ENCODE results near the gene PLEKHG2. TPM values are rescaled to one million over a fixed set of nuclear protein-coding genes. Genes with fewer than 3 reads are reported as not detected.

Gene PLEKHG2, protein sequence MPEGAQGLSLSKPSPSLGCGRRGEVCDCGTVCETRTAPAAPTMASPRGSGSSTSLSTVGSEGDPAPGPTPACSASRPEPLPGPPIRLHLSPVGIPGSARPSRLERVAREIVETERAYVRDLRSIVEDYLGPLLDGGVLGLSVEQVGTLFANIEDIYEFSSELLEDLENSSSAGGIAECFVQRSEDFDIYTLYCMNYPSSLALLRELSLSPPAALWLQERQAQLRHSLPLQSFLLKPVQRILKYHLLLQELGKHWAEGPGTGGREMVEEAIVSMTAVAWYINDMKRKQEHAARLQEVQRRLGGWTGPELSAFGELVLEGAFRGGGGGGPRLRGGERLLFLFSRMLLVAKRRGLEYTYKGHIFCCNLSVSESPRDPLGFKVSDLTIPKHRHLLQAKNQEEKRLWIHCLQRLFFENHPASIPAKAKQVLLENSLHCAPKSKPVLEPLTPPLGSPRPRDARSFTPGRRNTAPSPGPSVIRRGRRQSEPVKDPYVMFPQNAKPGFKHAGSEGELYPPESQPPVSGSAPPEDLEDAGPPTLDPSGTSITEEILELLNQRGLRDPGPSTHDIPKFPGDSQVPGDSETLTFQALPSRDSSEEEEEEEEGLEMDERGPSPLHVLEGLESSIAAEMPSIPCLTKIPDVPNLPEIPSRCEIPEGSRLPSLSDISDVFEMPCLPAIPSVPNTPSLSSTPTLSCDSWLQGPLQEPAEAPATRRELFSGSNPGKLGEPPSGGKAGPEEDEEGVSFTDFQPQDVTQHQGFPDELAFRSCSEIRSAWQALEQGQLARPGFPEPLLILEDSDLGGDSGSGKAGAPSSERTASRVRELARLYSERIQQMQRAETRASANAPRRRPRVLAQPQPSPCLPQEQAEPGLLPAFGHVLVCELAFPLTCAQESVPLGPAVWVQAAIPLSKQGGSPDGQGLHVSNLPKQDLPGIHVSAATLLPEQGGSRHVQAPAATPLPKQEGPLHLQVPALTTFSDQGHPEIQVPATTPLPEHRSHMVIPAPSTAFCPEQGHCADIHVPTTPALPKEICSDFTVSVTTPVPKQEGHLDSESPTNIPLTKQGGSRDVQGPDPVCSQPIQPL (N-terminal part only)
- total RNA-seq: 10 to 100 TPM; 69.1 to 72.5 TPM

DNA sequence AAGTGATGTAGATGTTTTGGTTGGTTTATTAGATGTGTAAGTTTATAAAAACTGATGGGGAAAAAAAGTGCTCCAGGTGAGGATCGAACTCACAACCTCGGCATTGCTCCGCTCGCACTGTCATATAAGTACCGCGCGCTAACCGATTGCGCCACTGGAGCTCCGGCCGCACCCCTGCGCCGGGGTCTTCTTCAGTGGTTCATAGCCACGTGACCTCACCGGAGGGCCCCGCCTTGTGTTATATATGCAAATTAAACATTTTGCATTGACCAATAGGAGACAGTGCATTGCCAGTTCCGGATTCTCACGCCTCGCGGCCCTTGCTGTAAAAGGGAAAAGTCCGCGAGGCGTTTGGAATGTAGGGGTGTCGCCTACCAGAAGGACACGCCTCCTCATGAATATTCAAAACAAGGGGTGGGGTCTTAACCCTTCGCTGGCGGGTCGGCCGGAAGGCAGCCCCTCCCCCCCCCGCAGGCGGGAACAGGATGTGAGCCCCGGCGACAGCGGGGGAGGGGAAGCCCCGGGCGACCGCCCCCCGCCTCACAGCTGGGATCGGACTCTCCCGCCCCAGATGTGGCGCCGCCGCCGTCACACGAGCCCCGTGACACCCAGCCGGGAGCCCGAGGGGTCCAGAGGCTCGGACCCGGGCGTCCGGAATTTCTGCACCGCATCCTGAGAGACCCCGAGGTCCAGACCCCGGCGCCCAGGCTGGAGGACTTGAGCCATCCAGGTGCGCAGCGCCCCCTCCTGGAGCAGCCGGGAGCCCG is at the start of gene PLEKHG2:
Gene PLEKHG2, plus strand, starts transcription at position 570 of the 767 bp plus-strand sequence. CDS start 1,418 bp downstream, outside the sequence.

DNA sequence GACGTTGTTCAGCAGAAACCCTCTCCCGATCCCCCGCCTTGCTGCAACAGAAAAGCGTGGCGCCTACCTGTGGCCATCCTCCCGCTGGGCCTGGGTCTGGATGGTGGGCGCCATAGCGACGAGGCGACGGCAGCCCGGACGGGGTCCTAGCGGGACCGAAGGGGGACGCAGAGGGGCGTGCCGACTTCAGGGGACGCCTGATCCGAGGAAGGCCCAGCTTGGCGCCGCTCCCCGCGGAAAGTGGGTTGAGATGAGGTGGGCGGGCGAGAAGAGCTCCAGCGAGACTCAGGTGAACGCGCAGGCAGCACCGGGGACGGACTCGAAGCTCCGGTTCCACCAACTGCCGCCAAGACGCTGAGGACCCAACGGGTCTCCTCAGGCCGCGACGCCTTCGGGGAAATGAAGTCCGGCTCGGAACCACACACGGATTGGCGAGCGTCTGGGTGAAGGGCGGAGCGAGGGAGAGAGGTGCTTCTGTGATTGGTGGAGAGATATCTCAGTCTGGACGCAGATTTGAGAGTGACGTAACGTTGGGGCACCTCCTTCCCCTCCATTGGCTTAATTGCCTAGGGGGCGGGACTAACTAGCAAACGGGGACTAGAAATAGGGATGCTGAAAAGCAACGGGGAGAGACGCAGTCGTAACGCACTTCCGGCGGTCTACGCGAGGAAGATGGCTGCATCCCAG is 21.6 kb upstream of the PLEKHG2 start, which contains the start of the genes MED29 and PAF1:
Gene MED29, plus strand, starts transcription at position 628 of the 687 bp plus-strand sequence. Its CDS starts 45 bp downstream, at position 673.
Gene PAF1, minus strand, starts transcription at position 356 of the 687 bp plus-strand sequence. Its CDS starts 242 bp downstream, at position 114.

DNA sequence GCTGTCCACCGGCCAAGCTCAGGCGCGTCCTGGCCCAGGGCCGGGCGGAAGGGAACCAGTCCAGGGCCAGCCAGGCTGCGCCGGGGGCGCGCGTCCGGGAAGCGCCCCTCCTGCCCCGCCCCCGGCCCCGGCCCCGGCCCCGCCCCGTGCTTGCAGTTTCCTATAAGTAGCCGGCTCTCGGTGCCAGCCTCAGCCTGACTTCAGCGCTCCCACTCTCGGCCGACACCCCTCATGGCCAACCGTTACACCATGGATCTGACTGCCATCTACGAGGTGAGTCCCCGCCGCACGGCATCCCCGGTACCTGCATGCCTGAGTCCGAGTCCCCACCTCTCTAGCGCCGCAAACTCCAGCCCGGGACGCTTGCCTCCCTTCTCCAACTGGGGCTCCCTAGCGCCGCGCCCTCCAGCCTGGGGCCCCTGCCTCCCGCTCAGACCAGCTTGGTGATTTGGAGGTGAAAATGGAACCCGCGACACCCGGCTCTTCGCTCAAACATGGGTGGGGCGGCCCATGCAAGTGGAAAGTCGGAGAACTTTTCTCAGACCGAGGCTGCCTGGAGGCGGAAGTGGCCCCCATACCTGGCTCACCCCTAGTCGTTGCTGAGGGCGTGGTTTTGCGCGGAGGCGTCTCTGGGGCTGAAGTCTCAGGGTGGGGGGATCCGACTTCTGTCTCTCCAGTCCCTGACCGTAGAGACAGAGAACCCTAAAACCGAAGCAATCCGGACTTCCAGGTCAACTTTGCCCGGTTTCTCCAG is 5.6 kb upstream of the PLEKHG2 start, which contains the start of gene ZFP36:
Gene ZFP36, plus strand, starts transcription at position 192 of the 754 bp plus-strand sequence. Its CDS starts 58 bp downstream, at position 250.

DNA sequence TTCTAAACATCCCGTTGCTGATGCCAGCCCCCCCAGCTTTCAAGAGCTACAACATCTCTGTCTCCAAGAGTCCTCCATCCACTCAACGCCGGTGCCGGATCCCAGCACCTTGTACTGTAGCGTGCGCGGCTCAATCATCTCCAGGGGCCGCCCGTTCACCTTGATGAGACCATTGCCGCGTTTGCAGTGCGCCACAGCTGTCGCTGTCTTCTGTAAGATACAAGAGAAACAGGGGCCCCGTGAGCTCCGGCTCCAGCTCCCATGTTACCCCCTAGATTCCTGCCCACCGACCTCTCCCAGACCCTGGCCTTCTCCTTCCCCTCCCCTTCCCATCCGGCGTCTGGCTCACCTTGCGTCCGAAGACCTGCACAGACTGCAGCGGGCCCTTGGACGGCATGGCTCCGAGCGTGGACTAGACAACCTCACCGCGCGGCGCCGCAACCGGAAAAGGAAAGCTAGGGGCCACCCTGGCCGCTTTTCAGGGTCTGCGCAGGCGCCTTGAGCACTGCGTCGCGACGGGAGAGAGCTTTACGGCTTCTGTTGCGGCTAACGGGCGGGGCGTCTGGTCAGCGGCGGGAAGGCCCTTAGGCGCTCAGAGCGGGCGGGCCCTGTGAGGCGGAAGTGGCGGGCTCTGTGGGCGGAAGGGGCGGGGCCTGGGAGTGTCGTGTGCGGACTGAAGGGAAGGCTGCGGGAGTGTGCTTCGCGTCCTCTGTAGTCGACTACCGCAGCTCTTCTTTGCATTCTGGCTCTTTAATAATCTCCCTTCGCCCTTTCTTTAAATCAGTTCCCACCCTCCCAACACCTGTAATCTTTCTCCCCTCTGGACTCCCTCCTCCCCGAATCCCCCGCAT is 23.3 kb downstream of the PLEKHG2 start, which contains the start of gene RPS16:
Gene RPS16, minus strand, starts transcription at position 451 of the 851 bp plus-strand sequence. Its CDS starts 54 bp downstream, at position 397.

DNA sequence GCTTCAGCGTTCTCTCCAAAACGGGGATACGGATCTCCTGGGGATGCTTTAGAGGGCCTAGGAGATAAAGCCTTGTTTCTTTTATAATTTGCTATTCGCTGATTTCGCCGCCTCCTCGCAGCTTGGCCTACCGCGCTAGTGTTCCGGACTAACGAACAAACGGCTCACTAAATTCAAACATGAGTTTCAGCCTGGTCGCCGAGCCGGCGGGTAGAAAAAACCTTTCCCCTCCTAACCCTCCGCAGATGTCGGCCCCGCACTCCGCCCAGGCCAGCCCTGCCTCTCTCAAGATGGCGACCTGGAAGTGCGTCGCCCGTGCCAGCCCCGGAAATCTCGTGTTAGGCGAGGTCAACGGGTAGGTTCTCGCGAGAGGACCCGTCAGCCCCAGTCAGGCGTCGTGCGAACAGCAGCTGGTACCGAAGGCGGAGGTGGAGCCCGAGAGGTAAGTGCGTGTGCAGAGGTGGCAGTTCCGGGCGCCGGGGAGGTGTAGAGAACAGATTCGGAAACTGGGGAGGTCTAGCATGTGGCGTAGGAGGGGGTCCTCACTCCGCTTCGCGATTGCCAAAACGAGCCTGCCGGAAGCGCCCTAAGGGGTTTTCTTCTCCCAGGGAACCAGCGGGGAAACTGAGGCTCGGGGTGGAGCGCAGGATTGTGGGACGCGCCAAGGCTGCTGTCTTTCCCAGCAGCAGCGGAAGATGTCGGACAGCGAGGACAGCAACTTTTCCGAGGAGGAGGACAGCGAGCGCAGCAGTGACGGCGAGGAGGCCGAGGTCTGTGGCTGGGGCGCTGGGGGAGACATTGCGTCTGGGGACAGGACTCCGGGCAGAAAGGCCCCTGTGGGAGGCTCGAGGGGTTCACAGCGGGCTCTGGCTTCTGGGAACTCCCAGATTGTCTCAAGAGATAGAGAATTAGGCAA is 33.0 kb downstream of the PLEKHG2 start, which contains the start of gene SUPT5H:
Gene SUPT5H, plus strand, starts transcription at position 387 of the 916 bp plus-strand sequence. Its CDS starts 309 bp downstream, at position 696.

Small RNAs within 50 kb of the gene (microRNA-seq; reads per million reads assigned to microRNA genes)
- not detected for gene MIR4530 (ENCODE audit: borderline microRNAs expressed, borderline replicate concordance)

Other genes starting within 250 kb of the PLEKHG2 start
- not detected for gene NCCRP1, start 215.7 kb upstream of the PLEKHG2 start, total RNA-seq
- not detected for gene SYCN, start 208.4 kb upstream of the PLEKHG2 start, total RNA-seq
- gene IFNL3, start 167.7 kb upstream of the PLEKHG2 start, total RNA-seq: not detected
- gene IFNL4, start 163.8 kb upstream of the PLEKHG2 start, total RNA-seq: not detected
- gene IFNL2, start 144.3 kb upstream of the PLEKHG2 start, total RNA-seq: not detected
- not detected for gene IFNL1, start 116.3 kb upstream of the PLEKHG2 start, total RNA-seq
- gene LRFN1, start 91.8 kb upstream of the PLEKHG2 start, total RNA-seq: 1 to 10 TPM; 6.8 to 7.0 TPM
- 100 to 1,000 TPM; 651 to 653 TPM for gene GMFG, start 76.6 kb upstream of the PLEKHG2 start, total RNA-seq
- gene SAMD4B, start 70.2 kb upstream of the PLEKHG2 start, total RNA-seq: 10 to 100 TPM; 42.0 to 45.7 TPM
- 10 to 100 TPM; 37.1 to 38.1 TPM for gene PAF1, start 21.6 kb upstream of the PLEKHG2 start, total RNA-seq
- gene MED29, start 21.3 kb upstream of the PLEKHG2 start, total RNA-seq: 10 to 100 TPM; 29.7 to 30.1 TPM
- 100 to 1,000 TPM; 112 to 120 TPM for gene ZFP36, start 5.8 kb upstream of the PLEKHG2 start, total RNA-seq
- gene RPS16, start 23.3 kb downstream of the PLEKHG2 start, total RNA-seq: 1,000 to 10,000 TPM; 3,249 to 3,348 TPM
- gene SUPT5H, start 32.9 kb downstream of the PLEKHG2 start, total RNA-seq: 100 to 1,000 TPM; 145 to 151 TPM
- gene TIMM50, start 68.2 kb downstream of the PLEKHG2 start, total RNA-seq: 10 to 100 TPM; 45.9 to 46.0 TPM
- gene DLL3, start 86.3 kb downstream of the PLEKHG2 start, total RNA-seq: under 1 TPM; 0.10 to 0.14 TPM
- gene SELENOV, start 102.5 kb downstream of the PLEKHG2 start, total RNA-seq: not detected
- gene EID2B, start 120.2 kb downstream of the PLEKHG2 start, total RNA-seq: 1 to 10 TPM; 4.2 to 4.7 TPM
- 10 to 100 TPM; 18.3 to 18.5 TPM for gene EID2, start 127.5 kb downstream of the PLEKHG2 start, total RNA-seq
- not detected for gene LGALS13, start 189.9 kb downstream of the PLEKHG2 start, total RNA-seq
- not detected for gene LGALS16, start 243.2 kb downstream of the PLEKHG2 start, total RNA-seq

All from activated naive CD4-positive, alpha-beta T cell treated with anti-CD3 and anti-CD28 coated beads, Interleukin-2, amount 10 ng/mL, durations not matched to agents 5 hours and 36 hours (primary cell).